HG02973 (cell line): ENCODE measurements around the gene C12orf60.

Source experiments
- ATAC-seq: cut with Tn5 transposase; IDR thresholded peaks from one replicate; pipeline ENCODE4 v1.9.1; 2021; ENCODE audit warnings: moderate library complexity; ENCODE audit not compliant: unreplicated experiment

The C12orf60 gene

GRCh38 chr12:14833952-14834351 lies 30.5 kb downstream of the C12orf60 start:
- no peak for ATAC-seq

- no peak for ATAC-seq
These were observed 31.0 kb downstream of the C12orf60 start for GRCh38 chr12:14834509-14834908.

GRCh38 chr12:14836336-14837210 lies 33.1 kb downstream of the C12orf60 start:
- ATAC-seq = no peak

GRCh38 chr12:14839262-14839661 lies 35.8 kb downstream of the C12orf60 start:
- ATAC-seq = no peak

- ATAC-seq = no peak
These were observed 37.1 kb downstream of the C12orf60 start for GRCh38 chr12:14840616-14841015.

GRCh38 chr12:14841761-14842160 lies 38.3 kb downstream of the C12orf60 start:
- no peak for ATAC-seq

GRCh38 chr12:14842315-14842714 lies 38.8 kb downstream of the C12orf60 start:
- no peak for ATAC-seq

GRCh38 chr12:14843425-14843887 lies 40.0 kb downstream of the C12orf60 start, which contains the start of gene ART4:
Gene ART4 (minus strand): TSS chr12:14843526. CDS start chr12:14843113, 413 bp downstream.
- no peak for ATAC-seq

- no peak for ATAC-seq
These were observed 40.9 kb downstream of the C12orf60 start for GRCh38 chr12:14844401-14844800.

GRCh38 chr12:14845350-14845750 lies 41.9 kb downstream of the C12orf60 start:
- no peak for ATAC-seq

GRCh38 chr12:14846042-14846587 lies 42.6 kb downstream of the C12orf60 start:
- no peak for ATAC-seq

GRCh38 chr12:14846876-14847580 lies 43.6 kb downstream of the C12orf60 start:
- ATAC-seq = no peak

- ATAC-seq = no peak
These were observed 46.2 kb downstream of the C12orf60 start for GRCh38 chr12:14849661-14850060.

- ATAC-seq = peak; percentile 64
These were observed 47.6 kb downstream of the C12orf60 start for GRCh38 chr12:14850929-14851663.

- no peak for ATAC-seq
These were observed 49.4 kb downstream of the C12orf60 start for GRCh38 chr12:14852880-14853279.

GRCh38 chr12:14853961-14854360 lies 50.5 kb downstream of the C12orf60 start:
- ATAC-seq = no peak

- no peak for ATAC-seq
These were observed 51.2 kb downstream of the C12orf60 start for GRCh38 chr12:14854586-14855183.

- ATAC-seq = no peak
These were observed 55.0 kb downstream of the C12orf60 start for GRCh38 chr12:14858513-14858912.

- ATAC-seq = no peak
These were observed 57.0 kb downstream of the C12orf60 start for GRCh38 chr12:14860490-14860889.

- no peak for ATAC-seq
These were observed 65.5 kb downstream of the C12orf60 start for GRCh38 chr12:14868916-14869506.
